Dendritic cell treated with granulocyte-macrophage colony-stimulating factor and Interleukin-4, amounts not matched to agents 40 ng/mL and 50 ng/mL, for 4 days (primary cell): ENCODE data around the gene NPHP4.
A peak's percentile ranks its signal among the peaks of the same experiment; 100 is the strongest.

Source experiments
- H3K27ac Mint-ChIP-seq: one replicate; pipeline ENCODE4 v1.8.0; 2022; ENCODE audit warnings: mild to moderate bottlenecking, mixed read lengths
- H3K27me3 Mint-ChIP-seq: one replicate; pipeline ENCODE4 v1.8.0; 2022; ENCODE audit warnings: mild to moderate bottlenecking, mixed read lengths
- H3K36me3 Mint-ChIP-seq: one replicate; pipeline ENCODE4 v1.8.0; 2022; ENCODE audit warnings: low read depth, mixed read lengths
- H3K4me1 Mint-ChIP-seq: one replicate; pipeline ENCODE4 v1.8.0; 2022; ENCODE audit warnings: low read depth, mixed read lengths
- H3K4me3 Mint-ChIP-seq: one replicate; pipeline ENCODE4 v1.8.0; 2022; ENCODE audit warnings: mild to moderate bottlenecking, moderate library complexity, mixed read lengths
- H3K9me3 Mint-ChIP-seq: one replicate; pipeline ENCODE4 v1.8.0; 2022; ENCODE audit warnings: mixed read lengths
- intact Hi-C: fragments of 100-400 bp; cut with micrococcal nuclease; formaldehyde crosslinking; loops from one replicate; pipeline ENCODE4 v1.15.0; 2022

NPHP4 gene

GRCh38 chr1:5992026-5992813 is at the start of gene NPHP4:
NPHP4 (minus strand) TSS chr1:5992425; CDS start chr1:5986289, 6,136 bp downstream.
- H3K27ac Mint-ChIP-seq, result peak within 1 kb of the TSS; percentile 90
- H3K9me3 Mint-ChIP-seq, result no peaks in the 10 kb centered on the region
- intact Hi-C loops, result loop anchor here (2.0 kb wide), 1 partner anchor 37 kb away; no protein-coding TSS in a partner anchor
- H3K4me3 Mint-ChIP-seq, result peak within 1 kb of the TSS; percentile 72
- peaks cover 37% of the 10 kb centered on the region for H3K4me1 Mint-ChIP-seq
- H3K27me3 Mint-ChIP-seq, result peaks cover 1% of the 10 kb centered on the region
- H3K36me3 Mint-ChIP-seq, result peaks cover 17% of the 10 kb centered on the region

DNA sequence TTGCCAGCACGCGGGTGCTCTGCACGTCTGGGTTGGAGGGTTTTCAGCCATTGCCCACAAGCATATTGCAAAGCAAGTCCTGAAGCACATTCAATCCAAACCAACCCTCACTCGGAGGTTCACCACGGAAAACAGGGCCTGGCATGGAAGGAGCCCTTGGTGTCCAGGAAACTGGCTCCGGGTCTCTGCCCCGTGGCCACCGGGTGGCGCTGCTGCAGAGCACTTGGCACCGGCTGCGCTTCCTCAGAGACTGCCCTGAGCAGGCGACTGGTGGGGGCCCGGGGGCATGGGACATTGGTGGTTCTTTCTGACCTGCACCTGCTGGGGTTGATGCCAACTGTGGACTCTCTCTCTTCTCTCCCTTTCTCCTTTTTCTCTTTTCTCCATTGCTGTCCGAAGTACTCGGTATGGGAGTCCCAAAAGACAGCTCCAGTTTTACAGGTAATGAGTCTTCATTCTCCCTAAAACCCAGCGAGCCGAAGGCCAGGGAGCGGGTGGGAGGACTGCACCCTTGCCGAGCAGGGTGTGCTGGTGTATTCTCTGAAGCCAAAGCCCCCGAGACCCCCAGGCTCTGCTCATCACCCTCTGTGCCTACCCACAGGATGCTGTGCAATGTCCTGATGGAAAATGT is 49.3 kb upstream of the NPHP4 start:
- H3K27ac Mint-ChIP-seq, result no peak overlapping the region
- no peaks in the 10 kb centered on the region for H3K27me3 Mint-ChIP-seq
- intact Hi-C loops, result no loop called here
- H3K36me3 Mint-ChIP-seq, result peaks cover 99% of the 10 kb centered on the region
- peaks cover 39% of the 10 kb centered on the region for H3K4me1 Mint-ChIP-seq
- H3K4me3 Mint-ChIP-seq, result no peak overlapping the region
- H3K9me3 Mint-ChIP-seq, result no peaks in the 10 kb centered on the region

- no peaks in the 10 kb centered on the region for H3K9me3 Mint-ChIP-seq
- H3K36me3 Mint-ChIP-seq, result peaks cover 99% of the 10 kb centered on the region
- no peak overlapping the region for H3K27ac Mint-ChIP-seq
- intact Hi-C loops, result no loop called here
- no peak overlapping the region for H3K4me3 Mint-ChIP-seq
- peaks cover 45% of the 10 kb centered on the region for H3K4me1 Mint-ChIP-seq
- no peaks in the 10 kb centered on the region for H3K27me3 Mint-ChIP-seq
Measured at GRCh38 chr1:6040861-6041415, 48.7 kb upstream of the NPHP4 start.

GRCh38 chr1:6040444-6040843 is 48.2 kb upstream of the NPHP4 start:
- Mint-ChIP-seq H3K27me3 (no peaks in the 10 kb centered on the region), H3K4me1 (peaks cover 50% of the 10 kb centered on the region), H3K4me3 (no peak overlapping the region), H3K9me3 (no peaks in the 10 kb centered on the region), H3K36me3 (peaks cover 99% of the 10 kb centered on the region), H3K27ac (no peak overlapping the region)
- intact Hi-C loops, result no loop called here

DNA sequence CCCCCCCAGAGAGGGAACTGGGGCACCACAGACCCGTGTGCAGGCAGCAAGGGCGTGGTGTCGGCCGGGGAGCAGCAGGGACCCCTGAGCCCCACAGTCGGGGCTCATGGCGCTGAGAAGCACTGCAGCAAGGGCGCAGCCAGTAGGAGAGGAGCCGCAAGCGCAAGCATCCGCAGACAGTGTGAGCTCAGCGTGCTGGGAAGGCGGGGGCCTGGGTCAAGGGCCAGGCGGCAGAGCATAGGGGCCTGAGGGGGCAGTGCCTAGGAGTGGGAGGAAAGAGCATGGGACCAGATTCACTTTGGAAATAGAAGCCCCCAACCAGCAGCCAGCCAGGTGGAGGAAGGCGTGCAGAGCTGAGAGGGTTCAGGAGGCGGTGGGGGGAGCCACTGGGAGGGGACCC is 46.8 kb upstream of the NPHP4 start:
- H3K4me1 Mint-ChIP-seq, result peaks cover 64% of the 10 kb centered on the region
- intact Hi-C loops, result no loop called here
- H3K4me3 Mint-ChIP-seq, result no peak overlapping the region
- no peaks in the 10 kb centered on the region for H3K27me3 Mint-ChIP-seq
- H3K36me3 Mint-ChIP-seq, result peaks cover 99% of the 10 kb centered on the region
- peak overlapping the region; percentile 72 for H3K27ac Mint-ChIP-seq
- no peaks in the 10 kb centered on the region for H3K9me3 Mint-ChIP-seq

- Mint-ChIP-seq H3K27me3 (no peaks in the 10 kb centered on the region), H3K9me3 (no peaks in the 10 kb centered on the region), H3K27ac (peak overlapping the region; percentile 72), H3K4me3 (no peak overlapping the region), H3K36me3 (peaks cover 98% of the 10 kb centered on the region), H3K4me1 (peaks cover 69% of the 10 kb centered on the region)
- intact Hi-C loops, result no loop called here
Measured at GRCh38 chr1:6038603-6039002, 46.4 kb upstream of the NPHP4 start.

GRCh38 chr1:6037338-6037762 is 45.1 kb upstream of the NPHP4 start:
- Mint-ChIP-seq H3K4me3 (no peak overlapping the region), H3K36me3 (peaks cover 97% of the 10 kb centered on the region), H3K27ac (no peak overlapping the region), H3K9me3 (no peaks in the 10 kb centered on the region), H3K4me1 (peaks cover 81% of the 10 kb centered on the region), H3K27me3 (no peaks in the 10 kb centered on the region)
- intact Hi-C loops, result no loop called here

DNA sequence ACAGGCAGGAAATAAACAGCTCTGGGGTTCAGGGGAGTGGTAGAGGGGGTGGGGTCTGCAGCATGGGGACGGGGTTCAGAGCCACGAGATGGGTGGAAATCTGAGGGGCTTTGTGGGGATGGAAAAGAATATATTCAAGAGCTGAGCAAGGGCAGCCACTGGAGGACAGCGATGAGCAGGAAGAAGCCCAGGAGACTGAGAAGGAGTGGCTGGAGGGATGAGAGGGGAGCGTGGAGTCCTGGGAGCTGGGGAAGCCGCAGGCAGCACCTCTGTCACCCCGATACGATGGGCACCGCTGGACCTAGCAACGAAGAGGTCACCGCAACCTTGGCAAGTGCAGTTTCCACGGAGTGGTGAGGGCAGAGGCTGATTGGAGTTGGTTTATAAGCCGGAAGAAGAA is 43.5 kb upstream of the NPHP4 start:
- Mint-ChIP-seq H3K36me3 (peaks cover 96% of the 10 kb centered on the region), H3K27ac (no peak overlapping the region), H3K4me1 (peaks cover 97% of the 10 kb centered on the region), H3K27me3 (no peaks in the 10 kb centered on the region), H3K9me3 (no peaks in the 10 kb centered on the region), H3K4me3 (no peak overlapping the region)
- intact Hi-C loops, result no loop called here

GRCh38 chr1:6035303-6035702 is 43.1 kb upstream of the NPHP4 start:
- Mint-ChIP-seq H3K9me3 (no peaks in the 10 kb centered on the region), H3K27me3 (no peaks in the 10 kb centered on the region), H3K4me3 (no peak overlapping the region), H3K27ac (no peak overlapping the region), H3K4me1 (peaks cover 100% of the 10 kb centered on the region), H3K36me3 (peaks cover 96% of the 10 kb centered on the region)
- intact Hi-C loops, result no loop called here

- peaks cover 96% of the 10 kb centered on the region for H3K36me3 Mint-ChIP-seq
- H3K4me1 Mint-ChIP-seq, result peaks cover 100% of the 10 kb centered on the region
- intact Hi-C loops, result no loop called here
- no peak overlapping the region for H3K4me3 Mint-ChIP-seq
- H3K9me3 Mint-ChIP-seq, result no peaks in the 10 kb centered on the region
- no peaks in the 10 kb centered on the region for H3K27me3 Mint-ChIP-seq
- H3K27ac Mint-ChIP-seq, result no peak overlapping the region
Measured at GRCh38 chr1:6034750-6035096, 42.5 kb upstream of the NPHP4 start.

DNA sequence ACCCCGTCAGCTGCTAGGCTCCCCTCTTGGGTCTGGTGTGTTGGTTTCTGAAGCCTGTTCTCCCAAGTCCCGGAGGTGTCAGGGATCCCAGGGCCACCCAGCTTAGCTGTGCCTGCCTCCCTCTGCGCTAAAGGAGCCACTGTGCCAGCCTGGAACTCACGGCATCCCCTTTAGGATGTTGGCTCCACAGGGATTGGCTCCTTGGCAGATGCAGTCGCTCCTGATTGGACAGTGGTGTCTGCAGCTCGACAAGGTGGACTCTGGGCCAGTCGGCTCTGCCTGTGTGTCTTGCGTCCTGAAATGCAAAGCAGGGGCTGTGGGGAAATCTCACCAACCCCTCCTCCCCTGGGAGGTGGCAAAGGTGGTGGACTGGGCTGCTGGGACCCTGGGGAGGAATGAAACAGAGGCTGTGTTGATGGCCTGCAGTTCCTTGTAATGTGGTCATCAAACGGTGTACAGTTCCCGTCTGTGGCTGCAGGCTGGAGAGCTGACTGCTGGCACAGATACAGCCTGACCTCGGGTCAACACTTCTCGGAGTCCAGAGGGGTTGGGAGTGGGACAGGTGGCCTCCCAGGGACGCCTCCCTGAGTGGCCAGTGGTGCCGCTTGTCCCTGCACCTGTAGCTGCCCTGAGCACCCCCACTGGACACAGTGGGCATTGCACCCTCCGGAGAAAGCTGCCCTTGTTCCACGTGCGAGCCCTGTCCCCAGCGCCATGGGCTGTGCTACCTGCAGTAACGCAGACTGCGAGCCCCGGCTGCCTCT is 41.9 kb upstream of the NPHP4 start:
- Mint-ChIP-seq H3K4me1 (peaks cover 100% of the 10 kb centered on the region), H3K36me3 (peaks cover 96% of the 10 kb centered on the region), H3K9me3 (no peaks in the 10 kb centered on the region), H3K4me3 (no peak overlapping the region), H3K27me3 (no peaks in the 10 kb centered on the region), H3K27ac (no peak overlapping the region)
- intact Hi-C loops, result no loop called here

DNA sequence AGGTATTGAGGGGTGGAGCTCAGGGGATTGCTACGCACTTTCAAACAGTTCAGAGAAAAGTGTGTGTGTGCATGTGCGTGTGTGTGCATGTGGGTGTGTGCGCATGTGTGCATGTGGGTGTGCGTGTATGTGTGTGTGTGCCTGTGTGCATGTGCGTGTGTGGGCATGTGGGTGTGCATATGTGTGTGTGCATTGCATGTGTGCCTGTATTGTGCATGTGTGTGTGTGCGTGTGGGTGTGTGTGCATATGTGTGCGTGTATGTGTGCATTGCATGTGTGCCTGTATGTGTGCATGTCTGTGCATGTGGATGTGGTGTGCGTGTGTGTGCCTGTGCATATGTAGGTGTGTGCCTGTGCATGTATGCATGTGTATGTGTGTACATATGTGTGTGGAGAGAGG is 40.9 kb upstream of the NPHP4 start:
- intact Hi-C loops, result no loop called here
- H3K27ac Mint-ChIP-seq, result no peak overlapping the region
- H3K4me3 Mint-ChIP-seq, result no peak overlapping the region
- H3K9me3 Mint-ChIP-seq, result no peaks in the 10 kb centered on the region
- peaks cover 96% of the 10 kb centered on the region for H3K36me3 Mint-ChIP-seq
- no peaks in the 10 kb centered on the region for H3K27me3 Mint-ChIP-seq
- peaks cover 100% of the 10 kb centered on the region for H3K4me1 Mint-ChIP-seq

DNA sequence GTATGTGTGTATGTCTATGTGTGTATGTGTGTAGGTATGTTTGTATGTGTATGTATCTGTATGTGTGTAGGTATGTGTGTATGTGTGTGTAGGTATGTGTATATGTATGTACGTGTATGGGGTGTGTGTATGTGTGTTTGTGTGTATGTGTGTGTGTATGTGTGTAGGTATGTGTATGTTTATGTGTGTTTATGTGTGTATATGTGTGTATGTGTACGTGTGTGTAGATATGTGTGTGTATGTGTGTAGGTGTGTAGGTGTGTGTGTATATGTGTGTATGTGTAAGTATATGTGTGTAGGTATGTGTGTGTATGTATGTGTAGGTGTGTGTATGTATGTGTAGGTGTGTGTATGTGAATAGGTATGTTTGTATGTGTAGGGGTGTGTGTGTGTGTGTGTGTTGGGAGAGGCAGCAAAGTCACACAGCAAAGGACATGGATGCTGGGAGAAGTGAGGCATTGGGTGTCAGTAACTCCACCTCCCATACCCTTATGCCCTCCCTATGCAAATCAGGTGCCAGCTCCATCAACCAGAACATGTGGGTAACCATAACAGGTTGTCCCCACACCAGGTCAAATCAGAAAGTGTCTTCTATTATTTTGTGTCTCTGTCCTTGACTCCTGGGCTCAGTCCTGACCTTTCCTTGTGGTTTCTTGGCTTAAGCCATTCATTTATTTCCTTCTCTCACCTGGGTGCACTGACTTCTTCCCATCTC is 38.5 kb upstream of the NPHP4 start:
- H3K4me3 Mint-ChIP-seq, result peak overlapping the region; percentile 11
- no peaks in the 10 kb centered on the region for H3K9me3 Mint-ChIP-seq
- peaks cover 99% of the 10 kb centered on the region for H3K4me1 Mint-ChIP-seq
- intact Hi-C loops, result no loop called here
- peak overlapping the region; percentile 20 for H3K27ac Mint-ChIP-seq
- no peaks in the 10 kb centered on the region for H3K27me3 Mint-ChIP-seq
- H3K36me3 Mint-ChIP-seq, result peaks cover 90% of the 10 kb centered on the region
